ENCODE results near the gene GDNF.
"Not testable (repeated sequence)": the region's sequence is repeated elsewhere in the genome, so short reads cannot be mapped to it uniquely, and the experiment has no call there.

Gene GDNF

GRCh38 chr5:37789991-37790390 lies 49.9 kb downstream of the GDNF start:
- DNase-seq (ENCODE audit: insufficient read length, low spot score) (no peak), FAIRE-seq (peak; percentile 52)

GRCh38 chr5:37787742-37788141 lies 52.1 kb downstream of the GDNF start:
- no peak for DNase-seq (ENCODE audit: insufficient read length, low spot score)

GRCh38 chr5:37786862-37787519 lies 52.9 kb downstream of the GDNF start:
- DNase-seq (ENCODE audit: insufficient read length, low spot score) = peak; percentile 49
- FAIRE-seq = peak; percentile 48

More at GRCh38 chr5:37787742-37788141, 52.1 kb downstream of the GDNF start:
- peak; percentile 48 for FAIRE-seq

DNA sequence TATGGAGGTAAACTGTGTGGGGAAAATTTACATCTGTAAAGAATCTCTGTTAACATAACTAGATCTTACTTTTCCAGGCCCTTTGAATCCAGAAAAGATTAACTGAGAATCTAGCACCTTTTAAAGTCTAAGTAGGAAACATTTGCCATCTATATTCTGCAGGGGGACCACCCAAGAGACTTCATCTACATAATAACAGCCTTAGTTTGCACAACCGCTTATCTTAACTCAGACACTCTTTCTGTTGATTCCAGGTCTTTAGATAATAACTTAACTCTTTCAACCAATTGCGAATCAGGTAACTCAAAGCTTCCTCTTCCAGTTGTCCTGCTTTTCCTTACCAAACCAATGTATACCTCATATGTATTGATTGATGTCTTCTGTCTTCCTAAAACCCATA lies 53.4 kb downstream of the GDNF start:
- DNase-seq (ENCODE audit: insufficient read length, low spot score) (no peak), FAIRE-seq (no peak)

- FAIRE-seq; DNase-seq (ENCODE audit: insufficient read length, low spot score): not testable (repeated sequence)
These were observed 58.4 kb downstream of the GDNF start for GRCh38 chr5:37781409-37781808.

DNA sequence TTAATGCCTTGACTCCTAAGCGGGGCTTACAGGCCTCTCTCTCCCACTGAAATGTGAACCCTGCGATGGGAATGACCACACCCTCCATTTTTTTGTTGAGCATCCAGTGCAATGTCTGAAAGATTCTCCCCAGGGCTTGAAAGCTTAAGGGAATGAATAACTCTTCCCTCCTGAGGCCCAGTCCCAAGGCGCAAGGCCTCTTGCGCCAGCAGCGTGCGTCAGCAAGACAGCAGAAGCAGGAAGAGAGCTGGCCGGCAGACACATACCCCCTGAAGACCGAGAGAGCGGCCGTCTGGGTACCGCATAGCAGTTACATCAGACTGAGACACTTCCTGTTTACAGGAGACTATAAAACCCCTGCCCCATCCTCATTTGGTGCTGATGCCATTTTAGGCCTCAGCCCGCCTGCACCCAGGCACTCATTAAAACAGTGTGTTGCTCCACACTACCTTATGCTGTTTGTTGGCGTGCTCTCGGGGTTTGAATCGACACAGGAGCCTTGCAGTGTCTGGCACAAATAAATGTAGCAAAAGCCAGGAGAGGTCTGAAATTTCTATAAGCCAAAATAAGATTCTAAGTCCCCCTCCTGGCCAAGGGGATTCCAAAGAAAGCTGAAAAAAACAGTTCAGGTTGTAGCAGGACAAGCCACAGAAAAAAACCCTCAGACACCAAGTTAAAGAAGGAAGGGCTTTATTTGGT lies 62.3 kb downstream of the GDNF start:
- FAIRE-seq (no peak), DNase-seq (ENCODE audit: insufficient read length, low spot score) (no peak)

GRCh38 chr5:37776826-37777225 lies 63.0 kb downstream of the GDNF start:
- no peak for DNase-seq (ENCODE audit: insufficient read length, low spot score)
- FAIRE-seq = peak; percentile 74

DNA sequence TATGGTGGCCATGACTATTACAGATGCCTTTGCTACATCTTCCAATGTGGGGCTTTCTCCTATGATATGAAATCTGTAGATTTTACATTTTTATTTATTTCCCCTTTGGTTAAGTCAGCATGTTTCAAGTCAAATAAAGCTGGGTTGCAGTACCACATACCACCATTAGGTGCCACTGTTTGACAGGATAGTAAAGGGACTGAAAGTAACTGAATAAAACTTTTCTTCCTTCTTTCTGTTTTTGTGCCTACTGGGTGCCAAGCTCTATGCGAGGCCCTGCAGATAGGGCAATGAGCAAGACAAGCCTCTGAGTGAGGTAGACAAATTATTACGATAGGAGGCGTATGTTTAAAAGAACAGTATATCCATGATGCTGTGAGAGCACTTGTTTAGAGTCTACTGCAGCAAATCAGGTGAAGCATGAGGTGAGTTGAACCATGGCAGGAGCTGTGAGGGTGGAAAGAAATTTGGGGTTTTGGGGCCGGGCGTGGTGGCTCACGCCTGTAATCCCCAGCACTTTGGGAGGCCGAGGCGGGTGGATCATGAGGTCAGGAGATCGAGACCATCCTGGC lies 64.8 kb downstream of the GDNF start:
- FAIRE-seq = no peak
- no peak for DNase-seq (ENCODE audit: insufficient read length, low spot score)

DNA sequence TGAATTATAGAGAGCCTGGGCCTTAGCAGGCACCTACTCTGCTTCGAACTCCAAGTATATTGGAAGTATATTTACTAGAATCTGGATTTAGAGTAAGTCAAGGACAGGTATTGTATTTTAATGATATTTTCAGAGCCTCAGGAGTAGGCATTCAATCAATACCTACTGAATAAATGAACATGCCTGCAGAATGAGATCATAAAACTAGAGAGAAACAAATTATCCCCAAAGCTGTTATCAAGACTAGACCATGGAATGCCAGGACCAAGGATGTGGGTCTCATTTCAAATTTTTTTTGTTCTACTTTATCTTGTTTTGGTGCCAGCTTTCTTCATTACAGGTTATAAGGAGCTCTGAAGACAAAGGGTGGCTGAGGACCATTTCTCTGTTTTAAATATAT lies 66.0 kb downstream of the GDNF start:
- DNase-seq (ENCODE audit: insufficient read length, low spot score) = no peak
- no peak for FAIRE-seq

DNA sequence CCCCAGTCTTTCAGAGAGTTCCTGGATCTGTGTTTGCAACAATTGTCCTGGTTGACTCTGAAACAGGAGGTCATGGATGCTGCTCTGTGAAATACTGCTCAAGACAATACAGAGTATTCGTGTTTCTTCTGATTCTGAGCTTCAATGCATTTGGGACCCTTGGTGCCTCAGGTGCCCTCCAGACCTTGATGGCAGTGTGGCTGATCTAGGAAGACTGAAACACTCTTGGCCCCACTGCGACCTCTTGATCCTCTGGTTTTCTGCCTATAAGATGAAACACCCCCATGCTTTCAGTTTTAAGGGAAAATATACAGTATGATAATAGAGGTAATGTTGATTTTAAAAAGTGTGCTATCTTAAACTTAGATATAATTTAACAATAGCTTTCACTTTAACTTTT lies 67.6 kb downstream of the GDNF start:
- no peak for DNase-seq (ENCODE audit: insufficient read length, low spot score)
- FAIRE-seq = no peak

DNA sequence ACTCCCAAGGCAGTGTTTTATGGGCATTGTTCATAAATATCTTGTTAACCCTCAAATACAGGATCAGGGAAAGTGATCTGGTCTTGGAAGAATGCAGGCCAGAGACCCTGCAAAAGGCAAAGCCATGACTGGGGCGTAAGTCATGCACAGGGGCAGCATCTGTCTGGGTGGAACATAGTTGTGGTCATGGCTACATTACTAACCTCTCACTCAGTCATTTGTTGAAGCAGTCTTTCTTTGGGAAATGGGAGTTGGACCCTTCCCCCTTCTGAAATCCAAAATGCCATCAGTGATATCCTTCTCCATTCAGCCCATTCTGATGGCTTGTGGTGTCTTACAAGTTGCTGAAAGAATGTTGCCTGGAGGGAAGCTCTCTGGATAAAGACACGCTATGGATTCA lies 68.1 kb downstream of the GDNF start:
- peak; percentile 84 for DNase-seq (ENCODE audit: insufficient read length, low spot score)
- FAIRE-seq = peak; percentile 96

- FAIRE-seq = no peak
- no peak for DNase-seq (ENCODE audit: insufficient read length, low spot score)
These were observed 68.6 kb downstream of the GDNF start for GRCh38 chr5:37771203-37771611.

GRCh38 chr5:37770786-37771185 lies 69.1 kb downstream of the GDNF start:
- FAIRE-seq (no peak), DNase-seq (ENCODE audit: insufficient read length, low spot score) (no peak)

- FAIRE-seq (no peak), DNase-seq (ENCODE audit: insufficient read length, low spot score) (no peak)
These were observed 70.0 kb downstream of the GDNF start for GRCh38 chr5:37769840-37770239.

DNA sequence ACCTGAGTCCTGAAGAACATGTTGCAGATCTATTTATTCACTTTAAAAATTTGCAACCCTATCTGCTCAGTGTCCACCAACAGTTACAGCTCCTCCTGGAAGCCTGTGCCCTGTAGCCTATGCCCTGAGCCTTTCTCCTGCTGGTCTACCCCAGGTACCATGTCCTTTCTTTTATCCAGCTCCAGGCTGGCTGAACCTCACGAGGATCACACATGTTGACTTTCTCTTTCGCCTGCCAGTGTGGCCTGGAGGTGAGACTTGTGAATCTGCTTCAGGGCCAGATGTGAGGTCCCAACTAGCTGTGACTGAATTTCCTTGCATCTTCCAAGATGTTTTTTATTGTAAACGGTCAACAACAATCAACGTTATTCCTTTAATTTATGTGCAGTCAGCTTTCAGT lies 70.7 kb downstream of the GDNF start:
- DNase-seq (ENCODE audit: insufficient read length, low spot score) (no peak), FAIRE-seq (peak; percentile 16)

- DNase-seq (ENCODE audit: insufficient read length, low spot score) = no peak
- no peak for FAIRE-seq
These were observed 71.5 kb downstream of the GDNF start for GRCh38 chr5:37768371-37768770.

DNA sequence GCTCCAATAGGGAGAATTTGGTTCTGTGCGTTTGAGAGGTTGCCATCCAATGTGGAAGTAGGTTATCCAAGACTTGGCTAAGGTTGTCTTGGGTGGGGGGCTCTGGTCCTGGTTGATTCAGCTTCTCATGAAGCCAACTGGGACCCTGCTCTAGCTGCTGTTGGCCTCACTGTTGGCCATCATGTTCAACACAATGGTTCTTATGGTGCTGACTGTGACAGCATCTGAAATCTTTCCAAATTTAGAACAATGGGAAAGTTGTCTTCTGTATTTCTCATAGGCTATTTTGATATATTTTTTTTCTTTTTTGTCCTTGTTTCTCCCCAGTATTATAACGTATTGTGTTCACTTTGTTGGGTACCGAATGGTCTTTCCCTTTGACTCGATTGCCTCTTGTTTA lies 71.9 kb downstream of the GDNF start:
- peak; percentile 4 for FAIRE-seq
- no peak for DNase-seq (ENCODE audit: insufficient read length, low spot score)

DNA sequence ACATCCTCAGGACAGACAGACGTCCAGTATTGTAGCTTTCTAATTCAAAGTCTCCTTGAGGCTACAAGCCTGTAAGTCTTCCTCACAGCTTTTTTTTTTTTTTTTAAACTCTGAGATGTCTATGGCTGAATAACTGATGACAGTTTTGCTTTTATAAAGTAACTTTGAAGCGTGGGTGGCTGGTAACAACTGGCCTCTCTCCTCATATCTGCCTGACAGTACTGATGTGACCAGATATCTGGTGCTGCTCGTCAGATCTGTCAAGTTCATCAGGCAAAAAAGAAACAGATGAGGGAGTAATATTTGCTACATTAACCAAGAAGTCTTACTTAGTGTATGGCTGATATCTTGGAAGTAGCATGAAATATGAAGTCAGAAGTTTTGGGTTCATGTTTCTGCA lies 72.6 kb downstream of the GDNF start:
- FAIRE-seq (no peak), DNase-seq (ENCODE audit: insufficient read length, low spot score) (no peak)
